Neural crest cell (in vitro differentiated cells): Measurements from ENCODE around the gene RPLP1. TPM values are rescaled to one million over a fixed set of nuclear protein-coding genes. Genes with fewer than 3 reads are reported as not detected.
A peak's percentile ranks its signal among the peaks of the same experiment; 100 is the strongest.

Source experiments
- DNase-seq: peaks from one replicate; pipeline ENCODE4 v3.0.0; 2021; ENCODE audit warnings: low read depth, mixed read lengths, low spot score
- H3K27ac Mint-ChIP-seq: one replicate; pipeline ENCODE4 v1.8.0; 2021; ENCODE audit warnings: mild to moderate bottlenecking, mixed read lengths; ENCODE audit not compliant: unreplicated experiment
- H3K27me3 Mint-ChIP-seq: 2 replicates; pipeline ENCODE4 v1.8.0; 2021; ENCODE audit warnings: low read depth, mild to moderate bottlenecking, mixed read lengths
- H3K36me3 Mint-ChIP-seq: 2 replicates; pipeline ENCODE4 v1.8.0; 2021; ENCODE audit warnings: low read depth, mild to moderate bottlenecking, mixed read lengths
- H3K4me1 Mint-ChIP-seq: 2 replicates; pipeline ENCODE4 v1.8.0; 2021; ENCODE audit warnings: mixed read lengths
- H3K4me3 Mint-ChIP-seq: one replicate; pipeline ENCODE4 v1.8.0; 2021; ENCODE audit warnings: mild to moderate bottlenecking, mixed read lengths
- H3K9me3 Mint-ChIP-seq: 2 replicates; pipeline ENCODE4 v1.8.0; 2021; ENCODE audit warnings: mixed read lengths
- long read RNA-seq: library from polyadenylated mRNA; unstranded; transcript quantifications from one replicate; pipeline ENCODE4 v2.0.0, GENCODE V29; 2020
- total RNA-seq: library from RNA; stranded (reverse); gene quantifications from 2 replicates; pipeline ENCODE4 v1.2.1, GENCODE V29; 2021
- TF ChIP-seq, protein P1 (sequence below): fragments of 200-600 bp; sonication (generic); conservative IDR thresholded peaks from 2 replicates; pipeline ENCODE4 v1.5.0; 2021; ENCODE audit warnings: antibody characterized with exemption, mild to moderate bottlenecking

RPLP1 gene
- total RNA-seq, result 1,595 and 1,772 TPM in 2 replicates
- long read RNA-seq, transcript RPLP1-201 (4 exons, 1,197 nt), result major isoform, 1,209 of 1,225 reads
- long read RNA-seq, partial matches to known transcripts, result 8 of 1,225 reads
- long read RNA-seq, other reads (novel, unspliced or antisense), result 4 of 1,225 reads

GRCh38 chr15:69452692-69453521 lies at the start of gene RPLP1:
Gene RPLP1, plus strand, starts transcription at chr15:69452818. Its CDS starts 131 bp downstream, at chr15:69452949.
- Mint-ChIP-seq H3K4me3 (peak within 1 kb of the TSS; percentile 97), H3K4me1 (peaks cover 40% of the 10 kb centered on the region), H3K27me3 (peaks cover 2% of the 10 kb centered on the region), H3K36me3 (peaks cover 29% of the 10 kb centered on the region), H3K9me3 (no peaks in the 10 kb centered on the region), H3K27ac (peak within 1 kb of the TSS; percentile 98)
- TF ChIP-seq, protein P1, sequence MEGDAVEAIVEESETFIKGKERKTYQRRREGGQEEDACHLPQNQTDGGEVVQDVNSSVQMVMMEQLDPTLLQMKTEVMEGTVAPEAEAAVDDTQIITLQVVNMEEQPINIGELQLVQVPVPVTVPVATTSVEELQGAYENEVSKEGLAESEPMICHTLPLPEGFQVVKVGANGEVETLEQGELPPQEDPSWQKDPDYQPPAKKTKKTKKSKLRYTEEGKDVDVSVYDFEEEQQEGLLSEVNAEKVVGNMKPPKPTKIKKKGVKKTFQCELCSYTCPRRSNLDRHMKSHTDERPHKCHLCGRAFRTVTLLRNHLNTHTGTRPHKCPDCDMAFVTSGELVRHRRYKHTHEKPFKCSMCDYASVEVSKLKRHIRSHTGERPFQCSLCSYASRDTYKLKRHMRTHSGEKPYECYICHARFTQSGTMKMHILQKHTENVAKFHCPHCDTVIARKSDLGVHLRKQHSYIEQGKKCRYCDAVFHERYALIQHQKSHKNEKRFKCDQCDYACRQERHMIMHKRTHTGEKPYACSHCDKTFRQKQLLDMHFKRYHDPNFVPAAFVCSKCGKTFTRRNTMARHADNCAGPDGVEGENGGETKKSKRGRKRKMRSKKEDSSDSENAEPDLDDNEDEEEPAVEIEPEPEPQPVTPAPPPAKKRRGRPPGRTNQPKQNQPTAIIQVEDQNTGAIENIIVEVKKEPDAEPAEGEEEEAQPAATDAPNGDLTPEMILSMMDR, result no peak
- peak; percentile 97 for DNase-seq

GRCh38 chr15:69403594-69403993 lies 49.0 kb upstream of the RPLP1 start:
- DNase-seq, result no peak
- Mint-ChIP-seq H3K4me3 (no peak overlapping the region), H3K9me3 (no peaks in the 10 kb centered on the region), H3K36me3 (no peaks in the 10 kb centered on the region), H3K27ac (no peak overlapping the region), H3K27me3 (no peaks in the 10 kb centered on the region), H3K4me1 (no peaks in the 10 kb centered on the region)
- TF ChIP-seq, protein P1, result no peak

DNA sequence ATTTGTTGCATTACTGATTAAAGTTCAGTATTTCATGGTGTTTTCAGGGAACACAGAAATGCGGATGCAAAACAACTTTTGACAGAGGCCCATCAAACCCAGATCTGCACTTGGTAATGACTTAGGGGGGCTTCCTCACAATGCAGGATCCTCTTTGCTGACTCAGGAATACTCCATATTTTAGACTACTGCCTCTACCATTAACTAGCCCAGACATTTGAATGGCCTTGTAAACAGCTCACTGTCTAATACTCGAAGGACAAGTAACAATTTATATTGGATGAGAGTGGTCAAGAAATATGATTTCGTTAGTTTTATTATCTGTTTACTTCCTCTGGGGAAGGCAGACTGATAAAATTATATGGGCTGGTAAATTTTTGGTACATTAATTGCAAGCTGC lies 47.5 kb upstream of the RPLP1 start:
- H3K9me3 Mint-ChIP-seq, result no peaks in the 10 kb centered on the region
- TF ChIP-seq, protein P1, result no peak
- H3K4me1 Mint-ChIP-seq, result no peaks in the 10 kb centered on the region

GRCh38 chr15:69407719-69408400 lies 44.8 kb upstream of the RPLP1 start:
- Mint-ChIP-seq H3K4me1 (no peaks in the 10 kb centered on the region), H3K36me3 (no peaks in the 10 kb centered on the region), H3K27ac (no peak overlapping the region), H3K4me3 (peak overlapping the region; percentile 24), H3K27me3 (no peaks in the 10 kb centered on the region), H3K9me3 (no peaks in the 10 kb centered on the region)
- no peak for DNase-seq
- TF ChIP-seq, protein P1, result no peak

More for the DNA sequence above, 47.5 kb upstream of the RPLP1 start:
- H3K27ac Mint-ChIP-seq, result no peak overlapping the region
- no peaks in the 10 kb centered on the region for H3K27me3 Mint-ChIP-seq
- no peak overlapping the region for H3K4me3 Mint-ChIP-seq
- H3K36me3 Mint-ChIP-seq, result no peaks in the 10 kb centered on the region
- no peak for DNase-seq

DNA sequence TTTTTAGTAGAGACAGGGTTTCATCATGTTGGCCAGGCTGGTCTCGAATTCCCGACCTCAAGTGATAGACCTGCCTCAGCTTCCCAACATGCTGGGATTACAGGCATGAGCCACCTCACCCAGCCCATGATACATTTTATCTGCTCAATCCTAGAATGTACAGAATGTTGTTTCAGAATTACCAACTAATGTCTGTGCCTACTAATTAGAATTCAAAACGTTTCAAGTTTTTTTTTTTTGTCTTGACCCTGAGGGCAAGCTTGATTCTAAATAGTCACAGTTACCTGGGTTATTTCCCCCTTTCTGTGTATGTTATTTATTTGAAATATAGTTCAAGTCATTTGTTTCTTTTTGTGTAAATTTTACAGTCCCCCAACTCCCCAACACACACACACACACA lies 43.8 kb upstream of the RPLP1 start:
- no peak overlapping the region for H3K4me3 Mint-ChIP-seq
- H3K27ac Mint-ChIP-seq, result no peak overlapping the region
- DNase-seq, result no peak
- peaks cover 6% of the 10 kb centered on the region for H3K4me1 Mint-ChIP-seq
- H3K9me3 Mint-ChIP-seq, result no peaks in the 10 kb centered on the region
- no peaks in the 10 kb centered on the region for H3K27me3 Mint-ChIP-seq
- no peaks in the 10 kb centered on the region for H3K36me3 Mint-ChIP-seq
- TF ChIP-seq, protein P1, result no peak
